Vagina (tissue), 2 donors: ENCODE data around the gene DNAJB8. TPM values are rescaled to one million over a fixed set of nuclear protein-coding genes. Genes with fewer than 3 reads are reported as not detected.

ENCODE experiments used
- DNase-seq, 2 donors: peaks; one replicate each; pipeline ENCODE4 v3.0.0-alpha.2; 2017; ENCODE audit errors: extremely low spot score in 2 of 2
- H3K27ac ChIP-seq: fragments of 200-600 bp; sonication (generic); one replicate; pipeline ENCODE4 v1.5.1; 2019
- H3K27me3 ChIP-seq: fragments of 200-600 bp; sonication (generic); one replicate; pipeline ENCODE4 v1.5.1; 2019
- H3K36me3 ChIP-seq, 2 donors: fragments of 200-600 bp; sonication (generic); one replicate each; pipeline ENCODE4 v1.5.1; 2017 to 2019
- H3K4me1 ChIP-seq: fragments of 200-600 bp; sonication (generic); one replicate; pipeline ENCODE4 v1.5.1; 2019
- H3K4me3 ChIP-seq, 2 donors: fragments of 200-600 bp; sonication (generic); 1 replicate in 1 of 2; 2 replicates in 1 of 2; pipeline ENCODE4 v1.5.1; 2016 to 2019
- H3K9me3 ChIP-seq: fragments of 200-600 bp; sonication (generic); one replicate; pipeline ENCODE4 v1.5.1; 2019
- POLR2A ChIP-seq, 2 donors: fragments of 450-650 bp; IDR thresholded peaks; one replicate each; pipeline ENCODE4 v1.6.1; 2017; ENCODE audit warnings: antibody characterized with exemption in 2 of 2, mild to moderate bottlenecking in 2 of 2, moderate library complexity in 2 of 2
- POLR2AphosphoS5 ChIP-seq, 2 donors: sonication (generic); formaldehyde crosslinking; IDR thresholded peaks; one replicate each; pipeline ENCODE4 v1.9.0; 2017; ENCODE audit warnings: antibody characterized with exemption in 2 of 2, mild to moderate bottlenecking in 2 of 2, low read depth in 1 of 2; ENCODE audit not compliant: insufficient read depth in 1 of 2
- intact Hi-C: fragments of 100-400 bp; cut with DNase I; formaldehyde crosslinking; loops from one replicate; pipeline ENCODE4 v1.15.1; 2023
- total RNA-seq: library from RNA; depleted of rRNA; stranded (reverse); fragments of >200 nt; gene quantifications from one replicate; pipeline ENCODE4 v1.2.3, GENCODE V29; 2016
- TF ChIP-seq, protein P1 (sequence below), 3 experiments: fragments of 450-650 bp in 2 of 3; fragments of 200-600 bp in 1 of 3; sonication (generic) in 1 of 3; IDR thresholded peaks; one replicate each; pipeline ENCODE4 v1.5.1; 2017 to 2019; ENCODE audit warnings: antibody characterized with exemption in 3 of 3, mild to moderate bottlenecking in 2 of 3, moderate library complexity in 2 of 3

The DNAJB8 gene
- total RNA-seq, 1 donor from 2014 or later, result not detected

DNA sequence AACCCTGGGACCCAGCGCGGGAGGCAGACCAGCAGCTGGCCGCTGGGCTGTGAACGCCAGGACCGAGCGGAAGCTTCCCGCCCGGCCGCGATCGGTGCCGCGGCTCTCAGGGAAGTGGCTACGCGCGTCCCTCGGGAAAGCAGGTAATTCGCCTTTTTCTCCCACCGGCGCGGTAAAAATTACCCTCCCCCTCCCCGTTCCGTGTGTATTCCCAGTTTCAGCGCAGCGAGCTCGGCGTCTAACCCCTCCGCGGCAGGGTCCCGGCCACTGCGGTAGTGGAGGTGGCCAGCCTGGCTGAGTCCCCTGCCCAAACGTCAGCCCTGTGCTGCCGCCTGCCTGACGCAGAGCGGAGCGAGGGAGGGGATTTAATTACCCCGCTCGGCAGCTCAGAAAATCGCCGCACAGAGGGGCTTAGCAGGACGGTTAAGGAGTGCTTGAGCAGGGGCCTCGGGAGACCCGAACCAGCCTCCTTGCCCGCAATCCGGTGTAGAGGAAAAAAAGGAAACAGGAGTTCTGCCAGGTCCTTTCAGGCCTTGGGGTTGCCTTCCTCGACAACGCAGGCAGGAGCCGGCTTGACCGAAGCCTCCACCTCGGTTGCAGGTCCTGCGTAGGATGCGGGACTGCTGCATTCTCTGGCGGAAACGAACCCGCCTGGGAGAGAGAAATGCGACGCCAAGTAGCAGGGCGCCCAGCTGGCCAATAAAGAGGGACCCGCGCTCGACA is 23.4 kb upstream of the DNAJB8 start:
- intact Hi-C loops, result loop anchor here (2.0 to 10.0 kb wide), 2 partner anchors 311 to 405 kb away; no protein-coding TSS in a partner anchor
- Histone ChIP-seq H3K27ac (peak overlapping the region; percentile 95), H3K36me3 (no peaks in the 10 kb centered on the region), H3K4me3 (peak overlapping the region; percentile 83), H3K4me1 (peaks cover 80% of the 10 kb centered on the region), H3K27me3 (no peaks in the 10 kb centered on the region), H3K9me3 (no peaks in the 10 kb centered on the region)
- TF ChIP-seq, protein P1, sequence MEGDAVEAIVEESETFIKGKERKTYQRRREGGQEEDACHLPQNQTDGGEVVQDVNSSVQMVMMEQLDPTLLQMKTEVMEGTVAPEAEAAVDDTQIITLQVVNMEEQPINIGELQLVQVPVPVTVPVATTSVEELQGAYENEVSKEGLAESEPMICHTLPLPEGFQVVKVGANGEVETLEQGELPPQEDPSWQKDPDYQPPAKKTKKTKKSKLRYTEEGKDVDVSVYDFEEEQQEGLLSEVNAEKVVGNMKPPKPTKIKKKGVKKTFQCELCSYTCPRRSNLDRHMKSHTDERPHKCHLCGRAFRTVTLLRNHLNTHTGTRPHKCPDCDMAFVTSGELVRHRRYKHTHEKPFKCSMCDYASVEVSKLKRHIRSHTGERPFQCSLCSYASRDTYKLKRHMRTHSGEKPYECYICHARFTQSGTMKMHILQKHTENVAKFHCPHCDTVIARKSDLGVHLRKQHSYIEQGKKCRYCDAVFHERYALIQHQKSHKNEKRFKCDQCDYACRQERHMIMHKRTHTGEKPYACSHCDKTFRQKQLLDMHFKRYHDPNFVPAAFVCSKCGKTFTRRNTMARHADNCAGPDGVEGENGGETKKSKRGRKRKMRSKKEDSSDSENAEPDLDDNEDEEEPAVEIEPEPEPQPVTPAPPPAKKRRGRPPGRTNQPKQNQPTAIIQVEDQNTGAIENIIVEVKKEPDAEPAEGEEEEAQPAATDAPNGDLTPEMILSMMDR (IDR thresholded peaks at IDR 0.05), result no peak
- TF ChIP-seq POLR2AphosphoS5 (IDR thresholded peaks at IDR 0.05; ENCODE audit: insufficient read depth in 1 of 2, low read depth in 1 of 2), result peak in 1 of 2 donors; percentile 54
- peak in 1 of 2 donors; percentile 86 for DNase-seq

DNA sequence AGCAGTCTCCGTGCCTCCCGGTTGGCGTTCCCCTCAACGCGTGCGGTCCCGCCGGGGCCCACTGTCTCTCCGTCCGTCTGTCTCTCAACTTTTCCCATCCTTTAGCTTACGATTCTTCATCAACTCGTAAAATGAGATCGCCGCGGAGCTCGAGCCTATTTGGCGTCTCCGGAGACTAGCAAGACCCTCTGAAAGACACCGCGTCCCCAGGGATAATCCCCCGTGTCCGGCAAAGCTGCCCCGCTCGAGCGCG is 22.9 kb upstream of the DNAJB8 start:
- Histone ChIP-seq H3K4me3 (peak overlapping the region; percentile 83), H3K27me3 (no peaks in the 10 kb centered on the region), H3K4me1 (peaks cover 83% of the 10 kb centered on the region), H3K9me3 (no peaks in the 10 kb centered on the region), H3K36me3 (no peaks in the 10 kb centered on the region), H3K27ac (peak overlapping the region; percentile 95)
- no peak for DNase-seq
- TF ChIP-seq POLR2A (IDR thresholded peaks at IDR 0.05), result no peak
- TF ChIP-seq, protein P1 (IDR thresholded peaks at IDR 0.05), result no peak
- TF ChIP-seq POLR2AphosphoS5 (IDR thresholded peaks at IDR 0.05; ENCODE audit: insufficient read depth in 1 of 2, low read depth in 1 of 2), result no peak
- intact Hi-C loops, result loop anchor here (2.0 kb wide), 1 partner anchor 311 kb away; no protein-coding TSS in a partner anchor

DNA sequence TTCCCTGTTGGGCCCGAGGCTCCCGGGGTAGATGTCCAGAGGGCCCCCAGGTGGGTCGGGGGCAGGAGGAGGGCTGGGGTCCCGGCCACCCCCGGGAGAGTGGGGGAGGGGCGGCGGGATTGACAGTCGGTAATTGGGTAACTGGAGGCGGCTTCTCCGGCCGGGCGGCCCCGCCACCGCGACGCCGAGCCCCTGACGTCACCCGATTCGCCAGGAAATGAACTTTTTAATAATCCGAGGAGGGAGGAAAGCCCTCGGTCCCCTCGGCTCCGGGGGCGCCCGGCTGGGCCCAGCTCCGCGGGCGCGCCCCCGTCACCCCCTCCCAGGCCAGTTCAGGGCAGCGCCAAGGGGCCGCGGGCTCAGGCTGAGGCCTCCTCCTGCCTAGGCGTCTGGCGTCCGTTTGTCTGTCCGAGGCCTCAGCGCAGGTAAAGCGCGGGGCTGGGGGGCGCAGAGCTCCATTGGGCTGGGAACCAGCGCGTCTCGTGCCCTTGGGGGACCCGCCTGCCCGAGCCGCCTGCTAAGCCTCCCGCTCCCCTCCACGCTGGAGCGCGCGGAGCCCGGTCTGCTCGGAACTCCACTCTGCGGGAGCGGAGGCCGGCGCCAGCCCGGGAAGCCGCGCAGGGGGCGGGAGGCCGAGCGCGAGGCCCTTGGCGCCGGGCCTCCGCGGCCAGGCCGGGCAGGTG is 22.4 kb upstream of the DNAJB8 start:
- intact Hi-C loops, result loop anchor here (2.0 kb wide), 1 partner anchor 310 kb away; no protein-coding TSS in a partner anchor
- Histone ChIP-seq H3K9me3 (no peaks in the 10 kb centered on the region), H3K4me3 (peak overlapping the region; percentile 83), H3K4me1 (peaks cover 86% of the 10 kb centered on the region), H3K27me3 (no peaks in the 10 kb centered on the region), H3K36me3 (no peaks in the 10 kb centered on the region), H3K27ac (peak overlapping the region; percentile 95)
- TF ChIP-seq POLR2AphosphoS5 (IDR thresholded peaks at IDR 0.05; ENCODE audit: insufficient read depth in 1 of 2, low read depth in 1 of 2) (peak in 1 of 2 donors; percentile 79), POLR2A (IDR thresholded peaks at IDR 0.05) (peak in 1 of 2 donors; percentile 63)
- TF ChIP-seq, protein P1 (IDR thresholded peaks at IDR 0.05), result no peak
- no peak for DNase-seq

DNA sequence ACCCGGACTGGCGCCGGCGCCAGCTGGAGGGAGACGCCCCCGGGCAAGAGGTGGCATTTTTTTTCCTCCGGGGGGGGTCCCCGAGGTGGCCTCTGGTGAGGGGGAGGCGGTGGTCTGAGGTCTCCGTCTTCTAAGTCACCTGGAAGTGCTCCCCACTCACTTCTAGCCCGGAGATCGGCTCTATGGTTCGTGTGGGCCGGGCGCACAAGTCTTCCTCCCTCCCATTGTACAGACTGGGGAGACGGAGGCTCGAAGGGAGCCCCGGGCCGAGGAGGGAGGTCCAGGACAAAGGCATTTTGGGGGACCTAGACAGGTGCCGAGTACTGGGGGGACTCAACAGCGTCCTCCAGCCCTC is 21.9 kb upstream of the DNAJB8 start:
- peaks cover 92% of the 10 kb centered on the region for H3K4me1 ChIP-seq
- H3K9me3 ChIP-seq, result no peaks in the 10 kb centered on the region
- no peaks in the 10 kb centered on the region for H3K36me3 ChIP-seq
- H3K27me3 ChIP-seq, result no peaks in the 10 kb centered on the region
- no peak for TF ChIP-seq POLR2A (IDR thresholded peaks at IDR 0.05)
- TF ChIP-seq POLR2AphosphoS5 (IDR thresholded peaks at IDR 0.05; ENCODE audit: insufficient read depth in 1 of 2, low read depth in 1 of 2), result no peak
- TF ChIP-seq, protein P1 (IDR thresholded peaks at IDR 0.05), result no peak
- intact Hi-C loops, result loop anchor here (2.0 kb wide), 1 partner anchor 310 kb away; no protein-coding TSS in a partner anchor
- H3K4me3 ChIP-seq, result peak overlapping the region; percentile 83
- DNase-seq, result no peak
- peak overlapping the region; percentile 95 for H3K27ac ChIP-seq
